ENCODE data around the gene TRPM5. TPM values are rescaled to one million over a fixed set of nuclear protein-coding genes. Genes with fewer than 3 reads are reported as not detected.

TRPM5 gene
- total and polyA plus RNA-seq, 2 experiments from 2014 or later: not detected

- peaks cover 6% of the 10 kb centered on the region for H3K27me3 Mint-ChIP-seq (ENCODE audit: insufficient read depth, low read depth, poor library complexity)
- Histone ChIP-seq H3K27me3 (ENCODE audit: insufficient read depth) (no peaks in the 10 kb centered on the region), H3K9me2 (ENCODE audit: insufficient read depth) (no peaks in the 10 kb centered on the region), H3K4me1 (ENCODE audit: insufficient read depth) (no peaks in the 10 kb centered on the region), H4K20me1 (replicated peaks; ENCODE audit: insufficient read depth) (no peaks in the 10 kb centered on the region), H3K4me3 (no peak overlapping the region), H3K79me2 (replicated peaks; ENCODE audit: insufficient read depth) (no peaks in the 10 kb centered on the region), H3K36me3 (ENCODE audit: insufficient read depth) (no peaks in the 10 kb centered on the region), H3K4me2 (no peak overlapping the region), H2AFZ (no peak overlapping the region), H3K27ac (ENCODE audit: low read depth) (no peak overlapping the region), H3F3A (replicated peaks; ENCODE audit: low read depth) (no peaks in the 10 kb centered on the region)
- no peaks in the 10 kb centered on the region for H3K9me3 Mint-ChIP-seq
- no peak for TF ChIP-seq JUNB (IDR thresholded peaks at IDR 0.05; ENCODE audit: unreplicated experiment)
- TF ChIP-seq ETS1 (IDR thresholded peaks at IDR 0.05): no peak
- TF ChIP-seq ZNF114 (CRISPR knock-in tag; IDR thresholded peaks at IDR 0.05): no peak
- TF ChIP-seq STAT1 (IDR thresholded peaks at IDR 0.05; ENCODE audit: unreplicated experiment): no peak
- no peak for TF ChIP-seq EZH2phosphoT487 (IDR thresholded peaks at IDR 0.05; ENCODE audit: unreplicated experiment)
- no peak for TF ChIP-seq POLR2AphosphoS5 (IDR thresholded peaks at IDR 0.05; ENCODE audit: low read depth)
- TF ChIP-seq REST (IDR thresholded peaks at IDR 0.05; ENCODE audit: unreplicated experiment): no peak
- no peak for TF ChIP-seq ZNF331 (CRISPR knock-in tag; IDR thresholded peaks at IDR 0.05; ENCODE audit: low read depth)
- no peak for TF ChIP-seq CTCF (conservative IDR thresholded peaks at IDR 0.05; ENCODE audit: low read depth in 2 of 2)
- TF ChIP-seq CREB1 (CRISPR knock-in tag; IDR thresholded peaks at IDR 0.05; ENCODE audit: low read depth): no peak
- no peak for TF ChIP-seq EZH2 (IDR thresholded peaks at IDR 0.05; ENCODE audit: low read depth, unreplicated experiment)
- no peak for TF ChIP-seq ZNF462 (CRISPR knock-in tag; IDR thresholded peaks at IDR 0.05)
- TF ChIP-seq NANOG (IDR thresholded peaks at IDR 0.05; ENCODE audit: borderline replicate concordance): no peak
- no peak for ATAC-seq
- H3K4me3 Mint-ChIP-seq: no peak overlapping the region
- no peak for DNase-seq (ENCODE audit: low spot score)
- H3K4me1 Mint-ChIP-seq: no peaks in the 10 kb centered on the region
- H3K27ac Mint-ChIP-seq: no peak overlapping the region
- no peaks in the 10 kb centered on the region for H3K36me3 Mint-ChIP-seq (ENCODE audit: low read depth)
Observed at GRCh38 chr11:2411446-2412305, 32.6 kb downstream of the TRPM5 start.

Measured in GM23338 (cell line).